Upper lobe of left lung (tissue), 4 donors: ENCODE results near the gene PAX7.

Source experiments
- CTCF ChIP-seq, 6 experiments: fragments of 450-650 bp in 4 of 6; fragments of 200-600 bp in 2 of 6; sonication (generic) in 2 of 6; IDR thresholded peaks; one replicate each; pipeline ENCODE4 v1.5.1; 2016 to 2019; ENCODE audit warnings: antibody characterized with exemption in 6 of 6
- POLR2A ChIP-seq, 4 donors: fragments of 450-650 bp; IDR thresholded peaks; one replicate each; pipeline ENCODE4 v1.5.1; 2016 to 2017; ENCODE audit warnings: antibody characterized with exemption in 4 of 4, mild to moderate bottlenecking in 2 of 4
- POLR2AphosphoS5 ChIP-seq, 2 donors: sonication (generic); formaldehyde crosslinking; IDR thresholded peaks; one replicate each; pipeline ENCODE4 v1.5.1; 2017; ENCODE audit warnings: antibody characterized with exemption in 2 of 2

DNA sequence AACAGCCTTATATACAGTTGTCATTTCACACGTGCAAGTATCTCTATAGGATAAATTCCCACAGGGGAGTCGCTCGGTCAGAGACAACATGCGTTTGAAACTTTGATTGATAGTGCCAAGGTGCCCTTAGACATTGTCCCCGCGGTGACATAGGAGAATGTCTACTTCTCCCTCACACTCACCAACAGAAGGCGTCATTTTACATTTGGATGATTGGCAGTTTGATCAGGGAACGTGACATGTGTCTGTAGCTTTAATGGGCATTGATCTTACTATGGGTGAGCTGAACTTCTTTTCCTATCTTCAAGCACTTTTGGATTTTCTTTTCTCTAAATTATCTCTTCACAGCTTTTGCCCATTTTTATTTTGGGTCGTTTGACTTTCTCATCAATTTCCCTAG, 42.6 kb upstream of the PAX7 start:
- TF ChIP-seq POLR2AphosphoS5 (IDR thresholded peaks at IDR 0.05) (no peak), CTCF (IDR thresholded peaks at IDR 0.05) (no peak), POLR2A (IDR thresholded peaks at IDR 0.05) (no peak)
